Fibroblast of villous mesenchyme (primary cell): Measurements from ENCODE around the gene SLAIN2. TPM values are rescaled to one million over a fixed set of nuclear protein-coding genes. Genes with fewer than 3 reads are reported as not detected.
A peak's percentile ranks its signal among the peaks of the same experiment; 100 is the strongest.

Experiments used
- DNase-seq: peaks from one replicate; pipeline ENCODE4 v3.0.0-alpha.2; 2010; ENCODE audit warnings: low read depth
- H3K4me3 ChIP-seq: 2 replicates; pipeline ENCODE4 v1.5.1; 2011; ENCODE audit warnings: low read depth, mild to moderate bottlenecking, low read length
- CTCF ChIP-seq: IDR thresholded peaks from 2 replicates; pipeline ENCODE4 v1.5.1; 2012; ENCODE audit warnings: low read depth, mild to moderate bottlenecking, low read length; ENCODE audit not compliant: insufficient read depth
- total RNA-seq: library from RNA; depleted of rRNA; stranded (reverse); fragments of >200 nt; gene quantifications from 2 replicates; pipeline ENCODE4 v1.2.3, GENCODE V29; 2012

The SLAIN2 gene
- total RNA-seq, 1 donor, result 99.7 TPM

GRCh38 chr4:48368389-48368788, 27.1 kb downstream of the SLAIN2 start:
- no peak for TF ChIP-seq CTCF
- DNase-seq, result no peak
- H3K4me3 ChIP-seq, result no peak overlapping the region

- TF ChIP-seq CTCF, result no peak
- no peak for DNase-seq
- H3K4me3 ChIP-seq, result no peak overlapping the region
These were observed 27.9 kb downstream of the SLAIN2 start for GRCh38 chr4:48369248-48369647.

GRCh38 chr4:48369771-48370170, 28.4 kb downstream of the SLAIN2 start:
- no peak overlapping the region for H3K4me3 ChIP-seq
- no peak for DNase-seq
- no peak for TF ChIP-seq CTCF

GRCh38 chr4:48370260-48371134, 29.2 kb downstream of the SLAIN2 start:
- no peak for TF ChIP-seq CTCF
- peak; percentile 41 for DNase-seq
- no peak overlapping the region for H3K4me3 ChIP-seq

GRCh38 chr4:48372272-48372671, 30.9 kb downstream of the SLAIN2 start:
- DNase-seq, result no peak
- no peak for TF ChIP-seq CTCF
- no peak overlapping the region for H3K4me3 ChIP-seq

- TF ChIP-seq CTCF, result no peak
- DNase-seq, result peak; percentile 95
- no peak overlapping the region for H3K4me3 ChIP-seq
These were observed 34.4 kb downstream of the SLAIN2 start for GRCh38 chr4:48375651-48376304.
